Measurements from ENCODE around the gene SFXN3.

The SFXN3 gene

DNA sequence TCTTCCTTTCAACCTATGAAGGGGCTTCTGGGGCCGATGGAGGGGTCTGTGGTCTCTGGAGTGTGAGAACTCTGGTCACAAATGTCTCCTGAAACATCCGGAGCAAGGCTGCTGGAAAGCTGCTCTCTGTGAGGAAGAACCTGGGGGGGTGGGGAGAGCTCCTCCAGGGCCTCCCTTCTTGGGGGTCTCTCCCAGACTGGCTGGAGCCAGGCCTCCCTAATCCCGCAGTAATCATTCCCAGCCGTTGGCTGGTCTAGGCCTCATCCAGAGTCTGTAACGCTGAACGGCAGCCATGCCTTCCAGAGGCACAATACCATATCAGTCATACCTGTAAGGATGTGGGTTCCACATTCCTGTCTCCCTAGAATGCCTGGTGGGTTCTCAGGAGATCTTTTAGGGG, 35.9 kb upstream of the SFXN3 start:
- DNase-seq (ENCODE audit: low spot score) = no peak
- Histone ChIP-seq H2BK12ac (ENCODE audit: low read length) (no peak overlapping the region), H2BK15ac (ENCODE audit: low read length) (no peak overlapping the region), H4K91ac (ENCODE audit: low read depth, low read length, poor library complexity) (no peak overlapping the region), H2AFZ (ENCODE audit: low read length) (no peak overlapping the region), H3K18ac (ENCODE audit: low read length) (no peak overlapping the region), H3K36me3 (replicated peaks in 1 of 2; ENCODE audit: control insufficient read depth in 2 of 2, insufficient read depth in 2 of 2, low read length in 2 of 2) (peaks cover 27 to 35% of the 10 kb centered on the region in 2 donors), H3K14ac (ENCODE audit: low read length) (no peak overlapping the region), H3K23ac (ENCODE audit: low read depth, low read length, poor library complexity) (no peak overlapping the region), H4K8ac (ENCODE audit: low read depth, low read length) (no peak overlapping the region), H3K9ac (ENCODE audit: low read depth, low read length, poor library complexity) (no peak overlapping the region), H3K4me3 (ENCODE audit: low read length in 2 of 2) (no peak overlapping the region), H2BK5ac (ENCODE audit: low read length) (no peak overlapping the region), H3K27me3 (ENCODE audit: control insufficient read depth in 3 of 3, insufficient read depth in 3 of 3, low read depth in 1 of 3, low read length in 3 of 3) (no peaks in the 10 kb centered on the region), H3K4me2 (ENCODE audit: insufficient read depth, low read length, poor library complexity, severe bottlenecking) (no peak overlapping the region), H2BK120ac (ENCODE audit: low read depth, low read length) (no peak overlapping the region), H3K27ac (replicated peaks; ENCODE audit: low read length) (no peak overlapping the region), H3K79me1 (ENCODE audit: low read depth, low read length) (peaks cover 4% of the 10 kb centered on the region), H3K4me1 (ENCODE audit: control insufficient read depth in 2 of 2, insufficient read depth in 1 of 2, low read depth in 1 of 2, low read length in 2 of 2) (peaks cover 10% of the 10 kb centered on the region in 2 donors), H3K4ac (ENCODE audit: low read length) (no peak overlapping the region), H2AK5ac (ENCODE audit: low read depth, low read length) (no peak overlapping the region), H3K9me3 (replicated peaks in 1 of 2; ENCODE audit: control insufficient read depth in 2 of 2, insufficient read depth in 1 of 2, low read depth in 1 of 2, low read length in 2 of 2) (no peaks in the 10 kb centered on the region)
- no CpG with 5 or more reads among the region's 6 CpGs for WGBS, 2 donors (ENCODE audit: extremely low coverage in 2 of 2, insufficient read length in 2 of 2, insufficient replicate concordance in 1 of 2)

DNA sequence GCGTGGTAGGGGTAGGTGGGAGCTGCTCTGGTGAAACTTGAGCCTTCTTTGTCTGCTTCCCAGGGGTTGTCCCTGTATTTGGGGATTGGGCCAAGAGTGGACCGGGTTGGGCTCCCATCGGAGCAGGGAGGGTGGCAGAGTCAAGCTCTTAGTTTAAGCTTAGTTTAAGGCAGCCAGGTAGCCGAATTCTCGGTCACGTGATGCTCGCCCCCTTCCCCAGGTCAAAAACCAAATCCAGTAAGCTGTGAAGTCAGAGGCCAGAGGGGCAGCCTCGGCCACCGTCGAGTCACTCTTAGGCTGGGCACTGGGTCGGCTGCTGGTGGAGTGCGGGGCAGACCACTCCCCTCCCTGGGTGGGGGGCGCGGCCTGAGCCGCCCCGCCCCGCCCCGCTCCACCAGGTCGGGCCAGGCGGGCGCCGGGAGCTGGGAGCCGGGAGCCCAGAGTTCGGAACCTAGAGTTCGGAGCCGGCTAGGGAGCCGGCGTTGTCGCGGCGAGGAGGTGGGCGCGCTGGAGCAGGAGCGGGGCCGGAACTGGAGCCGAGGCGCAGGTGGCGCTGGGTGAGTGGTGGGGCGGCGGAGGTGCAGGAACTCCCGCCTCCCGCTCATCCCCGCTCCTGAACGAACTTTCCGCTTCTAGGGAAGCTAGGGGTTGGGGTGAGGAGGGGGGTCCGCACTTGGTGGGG, 34.2 kb upstream of the SFXN3 start:
- H3K4me1 ChIP-seq (ENCODE audit: control insufficient read depth in 2 of 2, insufficient read depth in 1 of 2, low read depth in 1 of 2, low read length in 2 of 2) = peaks cover 20 to 22% of the 10 kb centered on the region in 2 donors
- H3K4me2 ChIP-seq (ENCODE audit: insufficient read depth, low read length, poor library complexity, severe bottlenecking) = peak overlapping the region; percentile 97
- no peak overlapping the region for H2BK12ac ChIP-seq (ENCODE audit: low read length)
- H3K79me1 ChIP-seq (ENCODE audit: low read depth, low read length) = peaks cover 10% of the 10 kb centered on the region
- no peak overlapping the region for H4K91ac ChIP-seq (ENCODE audit: low read depth, low read length, poor library complexity)
- peak overlapping the region; percentile 95 for H2AFZ ChIP-seq (ENCODE audit: low read length)
- peak overlapping the region; percentile 92 to 99 for H3K4me3 ChIP-seq (ENCODE audit: low read length in 2 of 2)
- H4K8ac ChIP-seq (ENCODE audit: low read depth, low read length) = no peak overlapping the region
- DNase-seq (ENCODE audit: low spot score) = peak; percentile 59
- peak overlapping the region; percentile 94 for H3K27ac ChIP-seq (replicated peaks; ENCODE audit: low read length)
- H3K14ac ChIP-seq (ENCODE audit: low read length) = peak overlapping the region; percentile 58
- H3K9ac ChIP-seq (ENCODE audit: low read depth, low read length, poor library complexity) = peak overlapping the region; percentile 94
- H2BK120ac ChIP-seq (ENCODE audit: low read depth, low read length) = peak overlapping the region; percentile 78
- no peak overlapping the region for H2BK5ac ChIP-seq (ENCODE audit: low read length)
- peak overlapping the region; percentile 96 for H3K23ac ChIP-seq (ENCODE audit: low read depth, low read length, poor library complexity)
- no peak overlapping the region for H3K4ac ChIP-seq (ENCODE audit: low read length)
- peak overlapping the region; percentile 95 for H3K18ac ChIP-seq (ENCODE audit: low read length)
- peak overlapping the region; percentile 95 for H2BK15ac ChIP-seq (ENCODE audit: low read length)
- H3K27me3 ChIP-seq (ENCODE audit: control insufficient read depth in 3 of 3, insufficient read depth in 3 of 3, low read depth in 1 of 3, low read length in 3 of 3) = no peaks in the 10 kb centered on the region
- H2AK5ac ChIP-seq (ENCODE audit: low read depth, low read length) = peak overlapping the region; percentile 70
- WGBS, 2 donors (ENCODE audit: extremely low coverage in 2 of 2, insufficient read length in 2 of 2, insufficient replicate concordance in 1 of 2) = no CpG with 5 or more reads among the region's 46 CpGs
- no peaks in the 10 kb centered on the region for H3K9me3 ChIP-seq (replicated peaks in 1 of 2; ENCODE audit: control insufficient read depth in 2 of 2, insufficient read depth in 1 of 2, low read depth in 1 of 2, low read length in 2 of 2)
- peaks cover 14 to 23% of the 10 kb centered on the region in 2 donors for H3K36me3 ChIP-seq (replicated peaks in 1 of 2; ENCODE audit: control insufficient read depth in 2 of 2, insufficient read depth in 2 of 2, low read length in 2 of 2)

DNA sequence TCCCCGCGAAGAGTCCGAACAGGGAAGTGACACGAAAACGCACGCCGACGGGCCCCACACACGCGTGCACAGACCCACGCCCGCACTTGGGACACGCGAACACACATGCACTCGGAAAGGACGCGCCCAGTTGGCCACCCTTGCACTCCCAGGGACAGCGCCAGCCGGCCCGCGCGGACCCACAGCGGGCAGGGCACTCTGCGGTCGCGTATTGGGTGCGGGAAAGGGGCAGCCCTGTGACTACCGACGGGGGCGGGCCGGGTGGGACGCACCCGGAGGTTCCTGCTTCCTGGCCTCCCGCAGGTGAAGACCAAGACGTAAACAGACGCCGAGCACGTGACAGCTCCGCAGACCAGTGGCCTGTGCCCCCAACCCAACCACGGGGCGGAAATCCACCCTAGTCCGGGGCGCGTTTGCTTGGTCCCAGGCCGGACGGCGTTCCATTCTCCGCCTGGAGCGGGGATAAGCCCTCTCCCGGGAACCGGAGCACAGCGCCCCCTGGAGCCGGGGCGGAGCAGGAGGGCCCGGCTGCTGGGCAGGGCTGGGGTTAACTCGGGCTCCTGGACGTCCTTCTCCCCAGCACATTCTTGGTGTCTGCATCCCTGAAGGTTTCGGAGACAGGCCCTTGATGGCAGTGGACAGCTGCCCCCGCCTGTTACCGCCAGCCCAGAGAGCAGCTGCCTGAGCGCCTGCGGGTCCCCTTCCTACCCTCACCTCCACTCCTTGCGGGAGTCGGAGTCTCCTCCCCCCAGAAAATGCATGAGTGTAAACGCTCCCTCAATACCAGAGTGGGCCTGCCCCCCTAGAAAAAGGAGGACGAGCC, 33.5 kb upstream of the SFXN3 start:
- H2BK12ac ChIP-seq (ENCODE audit: low read length) = peak overlapping the region; percentile 24
- peak overlapping the region; percentile 70 for H2AK5ac ChIP-seq (ENCODE audit: low read depth, low read length)
- H2BK5ac ChIP-seq (ENCODE audit: low read length) = peak overlapping the region; percentile 49
- no peak overlapping the region for H4K8ac ChIP-seq (ENCODE audit: low read depth, low read length)
- no peak overlapping the region for H3K4ac ChIP-seq (ENCODE audit: low read length)
- H2BK15ac ChIP-seq (ENCODE audit: low read length) = peak overlapping the region; percentile 87
- peak overlapping the region; percentile 94 for H3K27ac ChIP-seq (replicated peaks; ENCODE audit: low read length)
- peak overlapping the region; percentile 58 for H3K14ac ChIP-seq (ENCODE audit: low read length)
- peak overlapping the region; percentile 95 for H2AFZ ChIP-seq (ENCODE audit: low read length)
- H3K79me1 ChIP-seq (ENCODE audit: low read depth, low read length) = peaks cover 16% of the 10 kb centered on the region
- no CpG with 5 or more reads among the region's 66 CpGs for WGBS, 2 donors (ENCODE audit: extremely low coverage in 2 of 2, insufficient read length in 2 of 2, insufficient replicate concordance in 1 of 2)
- H3K9ac ChIP-seq (ENCODE audit: low read depth, low read length, poor library complexity) = peak overlapping the region; percentile 94
- peak overlapping the region; percentile 92 to 99 for H3K4me3 ChIP-seq (ENCODE audit: low read length in 2 of 2)
- no peaks in the 10 kb centered on the region for H3K9me3 ChIP-seq (replicated peaks in 1 of 2; ENCODE audit: control insufficient read depth in 2 of 2, insufficient read depth in 1 of 2, low read depth in 1 of 2, low read length in 2 of 2)
- H4K91ac ChIP-seq (ENCODE audit: low read depth, low read length, poor library complexity) = no peak overlapping the region
- H2BK120ac ChIP-seq (ENCODE audit: low read depth, low read length) = peak overlapping the region; percentile 78
- H3K4me1 ChIP-seq (ENCODE audit: control insufficient read depth in 2 of 2, insufficient read depth in 1 of 2, low read depth in 1 of 2, low read length in 2 of 2) = peaks cover 23 to 25% of the 10 kb centered on the region in 2 donors
- peak; percentile 75 for DNase-seq (ENCODE audit: low spot score)
- H3K36me3 ChIP-seq (replicated peaks in 1 of 2; ENCODE audit: control insufficient read depth in 2 of 2, insufficient read depth in 2 of 2, low read length in 2 of 2) = peaks cover 18 to 31% of the 10 kb centered on the region in 2 donors
- H3K4me2 ChIP-seq (ENCODE audit: insufficient read depth, low read length, poor library complexity, severe bottlenecking) = peak overlapping the region; percentile 97
- H3K27me3 ChIP-seq (ENCODE audit: control insufficient read depth in 3 of 3, insufficient read depth in 3 of 3, low read depth in 1 of 3, low read length in 3 of 3) = no peaks in the 10 kb centered on the region
- peak overlapping the region; percentile 95 for H3K18ac ChIP-seq (ENCODE audit: low read length)
- H3K23ac ChIP-seq (ENCODE audit: low read depth, low read length, poor library complexity) = peak overlapping the region; percentile 96

Measured in neuronal stem cell (in vitro differentiated cells).